ENCODE results near the gene SEPTIN1. TPM values are rescaled to one million over a fixed set of nuclear protein-coding genes. Genes with fewer than 3 reads are reported as not detected.

SEPTIN1 gene
- total and polyA plus RNA-seq, 2 experiments from 2014 or later = 0.21 to 3.9 TPM

- Histone ChIP-seq H3K4me3 (peak overlapping the region; percentile 91), H3K79me2 (replicated peaks; ENCODE audit: insufficient read depth) (peaks cover 16% of the 10 kb centered on the region; the same call in 1 of the 2 replicates), H3K27ac (ENCODE audit: low read depth) (peak overlapping the region; percentile 79; the same call in 1 of the 2 replicates), H3K4me1 (ENCODE audit: insufficient read depth) (peaks cover 8% of the 10 kb centered on the region), H2AFZ (0 out of 2 replicates have a peak overlapping the region, but pooled peaks have one; percentile 80), H3K9me2 (ENCODE audit: insufficient read depth) (no peaks in the 10 kb centered on the region), H4K20me1 (replicated peaks; ENCODE audit: insufficient read depth) (peaks cover 11% of the 10 kb centered on the region), H3K36me3 (ENCODE audit: insufficient read depth) (no peaks in the 10 kb centered on the region; the same call in 1 of the 2 replicates), H3K4me2 (peak overlapping the region; percentile 99), H3F3A (replicated peaks; ENCODE audit: low read depth) (peaks cover 13% of the 10 kb centered on the region; the same call in 1 of the 2 replicates), H3K27me3 (ENCODE audit: insufficient read depth) (no peaks in the 10 kb centered on the region)
- peaks cover 27% of the 10 kb centered on the region for H3K36me3 Mint-ChIP-seq (ENCODE audit: low read depth)
- no peaks in the 10 kb centered on the region for H3K9me3 Mint-ChIP-seq
- ATAC-seq = peak; percentile 15; the same call in 2 of the 3 replicates
- H3K4me3 Mint-ChIP-seq = peak overlapping the region; percentile 91
- H3K27me3 Mint-ChIP-seq (ENCODE audit: insufficient read depth, low read depth, poor library complexity) = peaks cover 12% of the 10 kb centered on the region
- H3K27ac Mint-ChIP-seq = peak overlapping the region; percentile 81; the same call in 1 of the 2 replicates
- DNase-seq (ENCODE audit: low spot score) = peak; percentile 24
- H3K4me1 Mint-ChIP-seq = peaks cover 16% of the 10 kb centered on the region
- TF ChIP-seq, protein P1, sequence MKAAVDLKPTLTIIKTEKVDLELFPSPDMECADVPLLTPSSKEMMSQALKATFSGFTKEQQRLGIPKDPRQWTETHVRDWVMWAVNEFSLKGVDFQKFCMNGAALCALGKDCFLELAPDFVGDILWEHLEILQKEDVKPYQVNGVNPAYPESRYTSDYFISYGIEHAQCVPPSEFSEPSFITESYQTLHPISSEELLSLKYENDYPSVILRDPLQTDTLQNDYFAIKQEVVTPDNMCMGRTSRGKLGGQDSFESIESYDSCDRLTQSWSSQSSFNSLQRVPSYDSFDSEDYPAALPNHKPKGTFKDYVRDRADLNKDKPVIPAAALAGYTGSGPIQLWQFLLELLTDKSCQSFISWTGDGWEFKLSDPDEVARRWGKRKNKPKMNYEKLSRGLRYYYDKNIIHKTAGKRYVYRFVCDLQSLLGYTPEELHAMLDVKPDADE (IDR thresholded peaks at IDR 0.05) = no peak
- TF ChIP-seq NANOG (IDR thresholded peaks at IDR 0.05; ENCODE audit: borderline replicate concordance) (no peak), ZNF114 (CRISPR knock-in tag; IDR thresholded peaks at IDR 0.05) (no peak), STAT1 (IDR thresholded peaks at IDR 0.05; ENCODE audit: unreplicated experiment) (no peak)
These were observed 25.6 kb upstream of the SEPTIN1 start for GRCh38 chr16:30407804-30408534.

DNA sequence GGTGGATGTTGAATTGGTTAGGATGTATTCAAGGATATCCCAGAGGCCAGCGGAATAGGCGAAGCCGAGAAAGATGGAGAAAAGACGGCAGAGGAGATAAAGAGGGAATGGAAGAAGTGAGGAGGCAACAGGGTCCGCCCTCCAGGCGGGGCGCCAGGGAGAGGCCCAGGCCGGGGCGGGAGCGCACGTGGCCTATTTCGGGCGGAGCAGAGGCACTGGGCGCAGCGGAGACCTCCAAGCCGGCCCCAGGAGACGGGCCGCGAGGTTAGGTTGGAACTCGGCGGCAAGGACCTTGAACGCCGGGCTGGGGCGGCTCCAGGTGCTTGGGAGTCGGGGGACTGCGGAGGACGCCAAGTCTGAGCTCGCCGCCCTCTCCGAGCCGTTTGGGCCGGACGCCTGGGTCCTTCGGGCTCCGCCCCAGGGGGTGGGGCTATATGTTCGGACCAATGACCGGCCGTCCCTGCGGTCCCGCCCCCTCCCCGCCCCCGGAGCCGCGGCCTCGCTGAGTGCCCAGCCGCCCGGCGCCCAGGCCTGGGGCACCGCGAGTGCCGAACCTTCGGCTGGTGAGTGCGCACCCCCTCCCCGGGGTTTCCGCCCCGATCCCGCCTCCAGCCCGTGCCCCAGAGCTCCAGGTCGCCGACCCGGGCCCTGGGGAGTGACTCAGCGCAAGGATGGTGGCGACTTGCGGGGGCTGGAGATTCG is 24.9 kb upstream of the SEPTIN1 start, which contains the start of gene ZNF771:
TSS of gene ZNF771 (plus strand) at position 505 of the 702 bp plus-strand sequence. CDS start 448 bp downstream, outside the sequence.
- H2AFZ ChIP-seq = peak within 1 kb of the TSS; percentile 99

More for the DNA sequence above, 24.9 kb upstream of the SEPTIN1 start, which contains the start of gene ZNF771:
- peak within 1 kb of the TSS; percentile 99 for H3K4me2 ChIP-seq
- peak within 1 kb of the TSS; percentile 91 for H3K4me3 Mint-ChIP-seq
- peaks cover 7% of the 10 kb centered on the region; the same call in 1 of the 2 replicates for H4K20me1 ChIP-seq (replicated peaks; ENCODE audit: insufficient read depth)
- H3K27ac ChIP-seq (ENCODE audit: low read depth) = peak within 1 kb of the TSS; percentile 93
- peaks cover 16% of the 10 kb centered on the region for H3K4me1 Mint-ChIP-seq
- H3K9me2 ChIP-seq (ENCODE audit: insufficient read depth) = no peaks in the 10 kb centered on the region
- peaks cover 16% of the 10 kb centered on the region; the same call in 1 of the 2 replicates for H3K79me2 ChIP-seq (replicated peaks; ENCODE audit: insufficient read depth)
- H3K27me3 Mint-ChIP-seq (ENCODE audit: insufficient read depth, low read depth, poor library complexity) = peaks cover 14% of the 10 kb centered on the region
- H3K36me3 ChIP-seq (ENCODE audit: insufficient read depth) = no peaks in the 10 kb centered on the region
- peak within 1 kb of the TSS; percentile 94 for H3K27ac Mint-ChIP-seq
- H3K4me3 ChIP-seq = peak within 1 kb of the TSS; percentile 91
- ATAC-seq (peak; percentile 85), DNase-seq (ENCODE audit: low spot score) (peak; percentile 97)
- TF ChIP-seq CREB1 (CRISPR knock-in tag; IDR thresholded peaks at IDR 0.05; ENCODE audit: low read depth) (peak; percentile 33; the same call in 1 of the 2 replicates), JUNB (IDR thresholded peaks at IDR 0.05; ENCODE audit: unreplicated experiment) (no peak), REST (IDR thresholded peaks at IDR 0.05; ENCODE audit: unreplicated experiment) (no peak), NANOG (IDR thresholded peaks at IDR 0.05; ENCODE audit: borderline replicate concordance) (no peak), POLR2AphosphoS5 (IDR thresholded peaks at IDR 0.05; ENCODE audit: low read depth) (peak; percentile 90)
- TF ChIP-seq, protein P1 (IDR thresholded peaks at IDR 0.05) = peak; percentile 50; the same call in 1 of the 2 replicates
- no peaks in the 10 kb centered on the region for H3K27me3 ChIP-seq (ENCODE audit: insufficient read depth)
- peaks cover 26% of the 10 kb centered on the region for H3K36me3 Mint-ChIP-seq (ENCODE audit: low read depth)
- H3K4me1 ChIP-seq (ENCODE audit: insufficient read depth) = peaks cover 8% of the 10 kb centered on the region
- no peaks in the 10 kb centered on the region for H3K9me3 Mint-ChIP-seq
- H3F3A ChIP-seq (replicated peaks; ENCODE audit: low read depth) = peaks cover 13% of the 10 kb centered on the region; the same call in 1 of the 2 replicates
